Measurements from ENCODE around the gene TIMP2. TPM values are rescaled to one million over a fixed set of nuclear protein-coding genes. Genes with fewer than 3 reads are reported as not detected.
"Not testable (repeated sequence)": the region's sequence is repeated elsewhere in the genome, so short reads cannot be mapped to it uniquely, and the experiment has no call there.

The TIMP2 gene, protein sequence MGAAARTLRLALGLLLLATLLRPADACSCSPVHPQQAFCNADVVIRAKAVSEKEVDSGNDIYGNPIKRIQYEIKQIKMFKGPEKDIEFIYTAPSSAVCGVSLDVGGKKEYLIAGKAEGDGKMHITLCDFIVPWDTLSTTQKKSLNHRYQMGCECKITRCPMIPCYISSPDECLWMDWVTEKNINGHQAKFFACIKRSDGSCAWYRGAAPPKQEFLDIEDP
- 33.2 TPM for total RNA-seq

DNA sequence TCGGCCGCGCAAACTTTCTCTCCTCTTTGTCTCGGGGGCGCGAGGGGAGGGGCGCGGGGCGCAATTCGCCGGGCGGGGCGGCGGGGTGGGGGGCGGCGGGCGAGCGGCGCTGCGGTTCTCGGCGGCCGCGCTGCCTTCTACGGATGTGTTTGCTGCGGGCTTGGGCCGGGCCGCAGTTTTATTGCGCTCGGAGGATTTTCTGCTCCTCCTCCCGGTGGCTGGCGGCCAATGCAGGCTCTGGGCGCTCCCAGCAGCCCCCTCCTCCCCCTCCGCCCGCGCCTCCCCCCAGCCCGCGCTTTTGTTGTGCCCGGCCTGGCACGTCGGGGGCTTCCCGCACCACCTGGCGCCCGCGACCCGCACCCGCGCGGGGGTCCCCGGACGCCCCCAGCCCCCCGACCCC is at the start of gene TIMP2:
TIMP2 (minus strand) TSS at position 154 of the 400 bp plus-strand sequence. CDS start 299 bp downstream, outside the sequence.
- DNase-seq = peak; percentile 60

- DNase-seq = no peak
Measured at GRCh38 chr17:78973792-78974520, 48.8 kb upstream of the TIMP2 start.

GRCh38 chr17:78973196-78973595 is 48.0 kb upstream of the TIMP2 start:
- DNase-seq = no peak

- DNase-seq = no peak
Measured at GRCh38 chr17:78972507-78973105, 47.4 kb upstream of the TIMP2 start.

DNA sequence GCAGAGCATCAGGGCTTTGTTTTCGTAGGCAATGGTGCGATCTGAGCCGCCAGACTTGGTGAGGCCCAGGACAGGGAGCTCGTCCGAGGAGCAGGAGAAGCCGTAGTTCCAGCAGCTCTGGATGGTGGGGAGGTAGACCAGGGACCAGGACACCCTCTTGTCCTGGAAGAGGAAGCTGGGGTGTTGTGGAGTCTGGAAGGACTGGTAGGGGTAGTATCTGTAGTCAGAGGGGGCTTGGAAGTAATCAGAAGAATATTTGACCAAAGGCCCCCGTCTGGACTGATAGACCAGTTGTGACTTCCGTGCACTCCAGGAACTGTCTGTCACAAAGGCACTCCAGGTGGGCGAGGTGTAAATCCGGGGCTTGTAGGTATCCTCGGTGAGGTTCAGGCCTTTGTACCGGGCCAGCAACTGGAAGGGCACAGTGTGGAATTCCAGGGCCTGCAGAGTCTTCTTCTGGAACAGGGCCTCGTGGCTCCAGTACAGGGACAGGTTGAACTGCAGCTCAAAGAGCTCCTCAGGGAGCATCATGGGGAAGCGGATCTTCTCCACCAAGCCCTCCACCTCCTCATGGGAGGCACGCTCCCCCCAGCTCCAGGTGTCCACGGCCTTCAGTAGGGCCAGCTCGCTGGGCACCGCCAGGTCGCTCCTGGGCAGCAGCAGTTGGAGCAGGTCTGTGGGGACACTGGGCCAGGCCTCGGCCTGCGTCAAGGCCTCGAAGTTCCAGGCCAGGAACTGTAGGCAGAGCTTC is 46.7 kb upstream of the TIMP2 start:
- no peak for DNase-seq

DNA sequence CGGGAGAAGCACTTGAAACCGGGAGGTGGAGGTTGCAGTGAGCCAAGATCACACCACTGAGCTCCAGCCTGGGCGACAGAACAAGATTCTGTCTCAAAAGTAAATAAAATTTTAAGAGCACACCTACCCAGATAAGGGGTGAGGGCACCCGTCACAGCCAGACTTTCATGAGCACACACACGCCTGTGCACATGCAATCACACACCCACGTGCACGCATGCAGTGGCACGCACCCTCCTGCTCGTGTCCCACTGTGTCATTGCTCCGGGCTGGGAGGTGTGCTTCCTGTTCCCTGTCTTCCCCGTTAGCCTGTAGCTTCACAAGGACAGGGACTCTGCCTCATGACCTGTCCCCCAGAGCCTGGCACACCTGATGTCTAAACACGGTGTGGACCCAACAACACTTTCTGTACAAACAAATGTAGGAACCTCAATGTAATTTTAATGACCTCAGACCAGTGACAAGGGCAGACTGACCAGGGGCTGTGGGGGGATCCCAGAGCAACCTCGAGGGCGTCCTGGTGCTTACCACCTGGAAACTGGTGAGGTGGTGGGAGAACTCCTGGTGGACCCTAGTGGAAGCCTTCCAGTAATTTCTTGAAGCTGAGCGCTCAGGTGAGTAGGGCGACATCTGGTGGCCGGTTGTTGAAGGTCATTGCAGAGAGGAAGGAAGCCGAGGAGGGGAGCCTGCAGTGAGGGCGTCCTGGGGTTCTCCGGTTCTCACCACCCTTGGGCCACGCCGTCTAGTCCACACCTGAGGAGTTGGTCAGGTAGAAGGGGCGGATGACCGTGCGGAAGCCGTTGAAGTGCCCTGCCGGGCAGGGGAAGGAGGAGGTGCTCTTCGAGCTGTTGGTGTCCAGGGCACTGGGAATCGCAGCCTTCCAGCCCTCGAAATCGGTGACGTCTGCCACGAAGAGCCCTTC is 45.9 kb upstream of the TIMP2 start:
- peak; percentile 59 for DNase-seq

DNA sequence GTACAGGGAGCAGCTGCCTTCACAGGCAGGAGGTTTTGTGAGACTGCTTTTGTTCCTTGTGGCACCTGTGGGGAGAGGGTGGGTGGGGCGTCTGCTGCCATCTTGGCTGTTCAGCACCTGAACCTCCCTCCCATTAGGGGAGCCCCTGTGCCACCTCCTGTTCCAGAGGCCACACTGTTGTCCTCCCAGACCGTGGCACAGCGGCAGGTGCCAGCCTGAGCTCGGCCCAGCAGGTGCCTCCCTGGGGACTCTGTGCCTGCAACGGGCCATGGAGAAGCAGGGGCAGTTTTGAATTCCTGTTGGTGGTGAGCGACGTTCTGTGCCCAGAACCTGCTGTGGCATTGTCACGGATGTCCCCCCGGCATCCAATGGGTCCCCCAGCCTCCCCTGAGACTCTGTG is 44.7 kb upstream of the TIMP2 start:
- no peak for DNase-seq

DNA sequence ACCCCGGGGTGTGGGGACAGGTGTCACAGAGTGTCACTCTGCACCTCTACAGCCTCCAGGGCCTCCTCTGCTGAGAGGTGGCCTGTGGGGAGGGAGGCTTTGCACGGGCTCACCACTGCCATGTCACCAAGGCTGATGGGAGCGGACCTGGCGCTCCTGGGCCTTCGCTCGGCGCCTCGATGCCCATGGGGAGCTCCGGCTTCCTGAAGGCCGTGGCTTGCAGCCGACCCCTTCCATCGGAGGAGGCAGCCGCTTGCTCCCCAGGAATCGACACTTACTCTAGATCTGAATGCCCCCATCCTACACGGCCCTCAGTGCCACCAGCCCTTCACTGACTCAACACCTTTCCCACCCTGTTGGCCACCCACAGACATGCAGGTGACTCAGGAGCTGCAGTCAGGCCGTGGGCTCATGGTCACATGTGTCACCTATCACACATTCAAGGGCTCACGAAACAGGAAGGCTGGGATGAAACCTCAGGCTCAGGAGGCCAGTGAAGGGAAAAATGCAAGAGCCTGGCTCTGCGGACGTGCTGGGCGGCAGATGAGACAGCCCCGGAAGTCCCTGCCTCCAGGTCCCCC is 42.7 kb upstream of the TIMP2 start:
- DNase-seq = no peak

GRCh38 chr17:78966910-78967600 is 41.9 kb upstream of the TIMP2 start:
- no peak for DNase-seq

DNA sequence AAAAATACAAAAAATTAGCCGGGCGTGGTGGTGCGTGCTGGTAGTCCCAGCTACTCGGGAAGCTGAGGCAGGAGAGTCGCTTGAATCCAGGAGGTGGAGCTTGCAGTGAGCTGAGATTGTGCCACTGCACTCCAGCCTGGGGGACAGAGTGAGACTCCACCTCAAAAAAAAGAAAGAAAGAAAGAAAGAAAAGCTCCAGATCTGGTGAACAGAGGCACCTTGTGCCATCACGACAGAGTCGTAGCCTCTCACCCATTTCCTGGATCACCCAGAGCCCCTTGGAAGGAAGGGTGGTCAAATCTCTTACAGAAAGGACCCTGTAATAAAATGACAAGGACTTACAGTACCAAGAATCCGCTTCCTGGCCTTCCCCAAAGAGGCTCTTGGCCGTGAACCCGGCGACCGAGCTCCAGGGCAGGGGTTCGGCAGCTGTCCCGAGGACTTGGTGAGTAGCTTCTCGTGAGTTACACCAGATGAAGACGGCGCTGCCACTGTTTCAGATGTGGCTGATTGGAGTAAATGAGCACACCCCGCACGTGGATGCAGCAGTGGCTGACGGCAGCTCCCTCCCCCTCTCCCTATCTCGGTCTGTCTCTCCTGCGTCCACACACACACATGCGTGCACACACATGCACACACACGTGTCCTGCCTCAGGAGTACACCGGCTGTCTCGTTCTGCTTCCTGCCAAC is 41.1 kb upstream of the TIMP2 start:
- no peak for DNase-seq

DNA sequence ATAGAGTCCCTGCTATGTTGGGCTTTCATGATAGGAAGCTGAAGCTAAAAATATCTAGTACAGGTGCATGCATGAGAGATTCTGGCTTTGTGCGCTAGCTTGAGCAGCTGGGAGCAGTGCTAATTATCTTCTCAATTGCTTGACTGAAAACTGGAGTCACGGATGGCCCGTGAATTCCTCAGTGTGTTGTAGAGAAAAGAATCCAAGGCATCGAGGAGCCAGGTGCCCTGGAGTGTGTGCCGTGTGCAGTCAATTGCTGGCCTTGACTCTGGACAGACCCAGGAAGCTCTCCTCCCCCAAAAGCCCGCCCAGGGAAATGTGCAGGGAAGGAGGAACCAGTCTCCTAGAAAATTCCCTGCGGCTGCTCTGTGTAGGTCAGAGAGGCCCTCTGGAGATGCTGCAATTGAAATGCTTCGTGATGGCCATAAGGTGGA is 40.3 kb upstream of the TIMP2 start:
- DNase-seq = no peak

- DNase-seq = no peak
Measured at GRCh38 chr17:78963378-78963777, 38.2 kb upstream of the TIMP2 start.

DNA sequence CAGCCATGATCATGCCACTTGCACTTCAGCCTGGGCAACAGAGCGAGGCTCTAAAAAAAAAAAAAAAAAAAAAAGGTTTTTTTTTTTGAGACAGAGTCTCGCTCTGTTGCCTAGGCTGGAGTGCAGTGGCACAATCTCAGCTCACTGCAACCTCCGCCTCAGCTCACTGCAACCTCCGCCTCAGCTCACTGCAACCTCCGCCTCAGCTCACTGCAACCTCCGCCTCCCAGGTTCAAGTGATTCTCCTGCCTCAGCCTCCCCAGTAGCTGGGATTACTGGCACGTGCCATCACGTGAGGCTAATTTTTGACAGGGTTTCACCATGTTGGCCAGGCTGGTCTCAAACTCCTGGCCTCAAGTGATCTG is 37.8 kb upstream of the TIMP2 start:
- DNase-seq = not testable (repeated sequence)

- DNase-seq = no peak
Measured at GRCh38 chr17:78962345-78962983, 37.3 kb upstream of the TIMP2 start.

GRCh38 chr17:78961571-78961970 is 36.4 kb upstream of the TIMP2 start:
- no peak for DNase-seq

GRCh38 chr17:78960928-78961327 is 35.7 kb upstream of the TIMP2 start:
- DNase-seq = no peak

DNA sequence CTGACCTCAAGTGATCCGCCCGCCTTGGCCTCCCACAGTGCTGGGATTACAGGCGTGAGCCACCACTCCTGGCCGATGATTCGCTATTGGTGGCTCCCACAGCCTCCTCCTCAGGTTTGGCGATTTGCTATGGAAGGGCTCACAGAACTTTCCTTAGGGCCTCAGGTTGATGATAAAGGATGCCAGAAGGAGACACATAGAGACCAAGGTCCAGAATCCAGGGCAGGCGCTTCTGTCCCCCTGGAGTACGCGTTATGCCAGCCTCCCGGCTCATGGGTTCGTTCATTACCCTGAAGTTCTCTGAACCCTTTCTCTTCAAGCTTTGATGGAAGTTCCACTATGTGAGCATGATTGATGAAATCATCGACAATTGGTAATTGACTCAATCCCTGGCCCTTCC is 34.6 kb upstream of the TIMP2 start:
- no peak for DNase-seq

DNA sequence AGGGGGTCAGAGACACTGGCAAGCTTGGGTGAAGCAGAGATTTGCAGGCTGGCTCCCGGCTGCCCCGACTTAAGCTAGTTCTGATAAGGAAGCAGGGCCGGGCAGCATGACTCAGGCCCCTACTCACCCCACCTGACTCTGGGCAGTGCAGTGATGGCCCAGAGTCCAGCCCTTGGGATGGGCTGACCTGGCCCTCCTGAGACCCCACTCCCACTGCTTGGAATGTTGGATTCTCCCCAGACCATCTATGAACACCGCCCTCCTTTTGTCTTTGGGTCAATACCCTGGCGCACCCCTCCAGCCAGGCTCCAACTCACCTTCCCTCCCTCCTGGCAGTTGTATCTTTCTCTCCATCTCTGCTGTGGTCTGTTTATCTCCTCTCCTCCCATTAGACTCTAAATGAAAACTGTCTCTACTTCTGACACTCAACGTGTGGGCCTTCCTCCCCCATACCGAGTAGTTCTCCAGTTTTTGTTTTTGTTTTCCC is 33.5 kb upstream of the TIMP2 start:
- no peak for DNase-seq

DNA sequence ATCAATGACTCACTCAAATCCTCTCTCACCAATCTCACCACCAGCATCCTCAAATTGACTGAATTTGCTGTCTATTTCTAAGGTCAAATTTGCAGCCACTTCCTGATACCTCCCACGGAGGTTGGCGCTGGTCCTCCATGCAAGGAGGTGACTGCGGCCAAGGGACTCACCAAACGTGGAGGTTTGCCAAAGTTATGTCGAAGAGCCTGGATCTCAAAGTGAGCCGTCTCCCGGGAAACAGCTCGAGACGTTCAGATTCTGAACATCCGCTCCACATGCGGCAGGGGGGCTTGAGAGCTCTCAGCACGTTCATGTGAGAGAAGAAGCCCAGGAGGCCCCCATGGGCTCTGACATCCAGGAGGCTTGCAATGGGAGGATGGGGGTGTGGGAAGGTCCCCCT is 31.9 kb upstream of the TIMP2 start:
- DNase-seq = no peak

DNA sequence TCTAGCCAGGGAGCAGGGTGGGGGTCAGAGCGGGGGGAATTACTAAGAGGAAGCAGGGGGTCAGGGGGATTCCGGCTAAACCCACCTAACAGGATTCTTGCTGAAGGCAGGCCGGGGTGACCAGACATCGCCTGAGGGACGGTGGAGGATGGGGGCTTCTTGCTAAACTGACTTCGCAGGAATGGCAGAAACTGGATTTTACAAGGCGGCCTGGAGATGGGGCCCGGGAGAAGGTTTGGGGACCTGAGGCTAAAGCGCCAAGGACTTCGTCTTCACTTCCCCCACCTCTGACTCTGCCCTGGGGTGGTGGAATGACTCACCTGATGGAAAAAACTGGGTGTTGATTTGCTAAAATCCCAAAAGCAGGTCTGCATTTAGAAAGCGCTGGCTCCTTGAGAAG is 31.1 kb upstream of the TIMP2 start:
- DNase-seq = no peak

Measured in occipital lobe (tissue), 2 donors.